ENCODE results near the gene MRPL41. TPM values are rescaled to one million over a fixed set of nuclear protein-coding genes. Genes with fewer than 3 reads are reported as not detected.

MRPL41 gene
- total RNA-seq, 6 experiments from 2014 or later = 48.4 to 67.7 (median 57.3) TPM

- H3K9me3 Mint-ChIP-seq = no peaks in the 10 kb centered on the region
- no peak for DNase-seq
- H3K4me3 Mint-ChIP-seq = no peak overlapping the region
- TF ChIP-seq CTCF (IDR thresholded peaks at IDR 0.05) = no peak
- peaks cover 9% of the 10 kb centered on the region for H3K36me3 Mint-ChIP-seq (ENCODE audit: low read depth)
- no peak overlapping the region; the same call in 1 of the 2 replicates for H3K27ac Mint-ChIP-seq
- H3K27me3 Mint-ChIP-seq (ENCODE audit: insufficient read depth) = no peaks in the 10 kb centered on the region; the same call in 1 of the 2 replicates
- H3K4me1 Mint-ChIP-seq (ENCODE audit: low read depth) = peaks cover 19% of the 10 kb centered on the region
Measured at GRCh38 chr9:137588311-137588710, 36.6 kb downstream of the MRPL41 start.

DNA sequence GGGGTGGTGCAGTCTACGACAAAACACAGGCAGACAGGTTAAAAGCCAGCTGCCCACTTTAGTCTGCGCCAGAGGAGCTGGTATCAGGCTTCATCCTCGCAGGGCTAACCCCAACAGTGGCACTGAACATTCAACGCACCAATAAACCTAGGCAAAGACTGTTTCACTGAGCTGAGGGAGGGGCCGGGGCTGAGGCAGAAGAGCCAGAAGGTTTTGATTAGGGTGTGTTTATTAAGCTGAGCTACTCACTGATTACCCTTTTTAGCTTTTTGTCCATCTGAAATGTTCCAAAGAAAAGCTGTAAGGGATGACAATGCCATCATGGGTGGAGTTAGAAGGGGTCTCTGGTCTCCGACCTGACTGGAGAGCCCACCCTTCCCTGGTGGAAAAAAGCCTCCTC is 37.2 kb downstream of the MRPL41 start:
- no peak for TF ChIP-seq CTCF (IDR thresholded peaks at IDR 0.05)
- Mint-ChIP-seq H3K4me3 (peak overlapping the region; percentile 90), H3K27ac (no peak overlapping the region; the same call in none of the 2 replicates), H3K27me3 (ENCODE audit: insufficient read depth) (no peaks in the 10 kb centered on the region; the same call in 1 of the 2 replicates), H3K36me3 (ENCODE audit: low read depth) (peaks cover 9% of the 10 kb centered on the region), H3K4me1 (ENCODE audit: low read depth) (peaks cover 19% of the 10 kb centered on the region), H3K9me3 (no peaks in the 10 kb centered on the region)
- no peak for DNase-seq

DNA sequence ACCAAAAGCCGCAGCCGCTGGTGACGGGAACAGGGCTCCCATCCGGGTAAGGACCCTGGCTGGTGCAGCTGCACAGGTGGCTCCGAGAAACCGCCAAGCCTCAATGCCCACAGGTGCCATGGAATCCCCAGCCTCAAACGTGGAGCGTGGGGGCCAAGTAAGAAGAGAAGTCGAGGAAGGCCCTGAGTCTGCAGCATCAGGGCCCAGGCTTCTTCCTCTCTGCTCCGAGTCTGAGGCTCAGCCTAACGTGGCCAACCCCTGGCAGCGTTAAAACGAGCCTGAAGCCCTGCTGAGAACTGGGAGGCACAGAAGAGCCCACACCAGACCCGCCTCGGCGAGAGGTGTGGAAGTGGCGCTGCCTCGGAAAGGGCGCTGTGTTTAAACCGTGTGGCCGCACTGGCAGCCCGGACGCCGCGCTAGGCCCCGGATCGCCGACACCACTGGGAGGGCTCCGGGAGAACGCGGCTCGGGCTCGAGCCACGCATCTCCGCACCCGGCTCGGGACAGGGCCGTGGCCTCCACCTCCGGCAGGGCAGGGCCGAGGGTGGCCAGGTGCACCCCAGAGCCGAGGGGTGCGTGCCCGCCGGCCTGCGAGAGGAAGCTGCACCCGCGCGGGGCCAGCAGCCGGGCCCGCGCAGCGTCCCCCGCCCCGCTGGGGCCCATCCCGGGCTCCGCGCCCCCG is 37.9 kb downstream of the MRPL41 start:
- DNase-seq = no peak
- Mint-ChIP-seq H3K9me3 (no peaks in the 10 kb centered on the region), H3K27ac (peak overlapping the region; percentile 66), H3K4me1 (ENCODE audit: low read depth) (peaks cover 19% of the 10 kb centered on the region), H3K4me3 (peak overlapping the region; percentile 90), H3K27me3 (ENCODE audit: insufficient read depth) (no peaks in the 10 kb centered on the region; the same call in 1 of the 2 replicates), H3K36me3 (ENCODE audit: low read depth) (peaks cover 9% of the 10 kb centered on the region)
- TF ChIP-seq CTCF (IDR thresholded peaks at IDR 0.05) = no peak

DNA sequence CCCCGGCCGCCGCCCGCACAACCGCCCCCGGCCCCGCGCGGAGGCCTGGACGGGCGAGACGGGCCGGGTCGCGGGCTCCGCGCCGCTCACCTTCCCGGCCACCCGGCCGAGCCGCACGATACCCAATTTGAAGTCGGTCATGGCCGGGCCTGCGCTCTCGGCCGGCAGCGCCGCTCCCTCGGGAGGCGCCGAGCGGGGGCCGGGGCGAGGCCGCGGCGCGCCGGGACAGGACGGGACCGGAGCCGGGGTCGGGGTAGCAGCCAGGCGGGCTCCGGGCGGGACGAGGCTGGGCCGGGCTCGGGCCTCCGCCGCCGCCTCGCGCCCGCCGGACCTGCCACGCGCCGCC is 38.4 kb downstream of the MRPL41 start:
- H3K36me3 Mint-ChIP-seq (ENCODE audit: low read depth) = peaks cover 9% of the 10 kb centered on the region
- DNase-seq = no peak
- H3K4me3 Mint-ChIP-seq = no peak overlapping the region
- H3K27ac Mint-ChIP-seq = no peak overlapping the region
- no peaks in the 10 kb centered on the region; the same call in 1 of the 2 replicates for H3K27me3 Mint-ChIP-seq (ENCODE audit: insufficient read depth)
- H3K9me3 Mint-ChIP-seq = no peaks in the 10 kb centered on the region
- no peak for TF ChIP-seq CTCF (IDR thresholded peaks at IDR 0.05)
- peaks cover 19% of the 10 kb centered on the region for H3K4me1 Mint-ChIP-seq (ENCODE audit: low read depth)

GRCh38 chr9:137590469-137591383 is 39.0 kb downstream of the MRPL41 start, which contains the start of gene ZMYND19:
TSS of gene ZMYND19 (minus strand) at chr9:137590512. CDS start at chr9:137590263, 249 bp downstream.
- no peak for TF ChIP-seq CTCF (IDR thresholded peaks at IDR 0.05)
- Mint-ChIP-seq H3K27ac (peak within 1 kb of the TSS; percentile 79), H3K27me3 (ENCODE audit: insufficient read depth) (no peaks in the 10 kb centered on the region; the same call in 1 of the 2 replicates), H3K9me3 (no peaks in the 10 kb centered on the region), H3K36me3 (ENCODE audit: low read depth) (peaks cover 9% of the 10 kb centered on the region), H3K4me3 (peak within 1 kb of the TSS; percentile 90), H3K4me1 (ENCODE audit: low read depth) (peaks cover 19% of the 10 kb centered on the region)
- DNase-seq = peak; percentile 71
